GM21786 (cell line): ENCODE data around the gene HNRNPCL4.
"Not testable (repeated sequence)": the region's sequence is repeated elsewhere in the genome, so short reads cannot be mapped to it uniquely, and the experiment has no call there.

Source experiments
- ATAC-seq: cut with Tn5 transposase; IDR thresholded peaks from one replicate; pipeline ENCODE4 v1.9.1; 2021; ENCODE audit not compliant: unreplicated experiment

HNRNPCL4 gene

DNA sequence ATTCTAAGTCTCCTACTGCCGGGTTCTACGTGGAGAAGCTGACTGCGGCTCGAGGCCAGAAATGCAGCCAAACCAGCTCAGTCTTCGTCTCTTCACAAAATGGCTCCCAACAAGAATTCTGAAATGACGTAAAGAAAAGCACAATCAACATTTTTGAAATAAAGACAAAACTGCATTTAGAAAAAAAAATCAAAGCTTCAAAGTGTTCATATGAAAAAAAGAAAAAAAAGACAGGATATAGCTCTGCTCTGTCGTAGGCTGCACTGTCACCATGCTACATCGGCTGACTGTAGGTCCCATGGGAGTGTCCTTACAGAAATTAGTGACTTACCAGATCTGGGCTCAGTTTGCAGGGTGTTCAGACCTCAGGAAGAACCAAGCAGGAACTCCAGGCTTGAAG is at the start of gene HNRNPCL4:
HNRNPCL4 (minus strand) TSS at position 101 of the 400 bp plus-strand sequence. CDS start 164 bp downstream, outside the sequence.
- ATAC-seq, result not testable (repeated sequence)

DNA sequence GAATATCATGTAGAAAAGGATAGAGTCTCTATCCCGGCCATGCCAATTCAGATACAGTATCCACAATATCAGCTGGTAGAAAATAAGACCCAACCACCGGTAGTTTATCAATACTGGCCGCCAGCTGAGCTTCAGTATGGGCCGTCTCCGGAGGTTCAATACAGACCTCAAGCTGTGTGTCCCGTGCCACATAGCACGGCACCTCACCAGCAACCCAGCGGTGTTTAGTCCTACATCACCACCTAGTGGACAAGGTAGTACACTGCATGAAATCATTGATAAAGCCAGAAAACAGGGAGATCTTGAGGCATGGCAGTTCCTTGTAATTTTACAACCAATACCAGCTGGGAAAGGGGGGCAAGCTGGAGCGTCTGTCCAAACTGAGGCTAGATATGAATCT is 43.3 kb upstream of the HNRNPCL4 start:
- ATAC-seq, result not testable (repeated sequence)

- ATAC-seq, result not testable (repeated sequence)
Measured at GRCh38 chr1:13201309-13201708, 35.9 kb upstream of the HNRNPCL4 start, which contains the start of gene PRAMEF13. TSS of gene PRAMEF13 (minus strand) at chr1:13201409. CDS start at chr1:13199589, 1,820 bp downstream.

- ATAC-seq, result not testable (repeated sequence)
Measured at GRCh38 chr1:13171548-13171947, 6.1 kb upstream of the HNRNPCL4 start, which contains the start of gene PRAMEF9. TSS of gene PRAMEF9 (plus strand) at chr1:13171848. CDS start at chr1:13175281, 3,433 bp downstream.

DNA sequence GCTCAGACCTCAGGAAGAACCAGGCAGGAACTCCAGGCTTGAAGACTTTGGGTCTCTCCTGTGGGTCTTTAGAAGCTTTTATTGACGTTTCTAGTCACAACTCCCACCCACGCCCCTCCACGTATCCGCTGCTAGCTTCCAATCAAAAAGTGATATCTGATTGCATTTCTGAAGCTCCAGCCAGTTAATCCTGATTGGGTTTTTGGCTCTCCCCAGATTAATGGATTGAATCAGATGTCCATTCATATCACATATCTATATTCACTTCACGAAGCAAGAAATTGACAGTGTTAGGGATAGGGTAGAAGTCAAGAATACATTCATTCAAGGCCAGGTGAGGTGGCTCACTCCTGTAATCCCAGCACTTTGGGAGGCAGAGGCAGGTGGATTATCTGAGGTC is 9.5 kb downstream of the HNRNPCL4 start, which contains the start of gene PRAMEF26:
PRAMEF26 (minus strand) TSS at position 101 of the 400 bp plus-strand sequence. CDS start 2,914 bp downstream, outside the sequence.
- not testable (repeated sequence) for ATAC-seq

DNA sequence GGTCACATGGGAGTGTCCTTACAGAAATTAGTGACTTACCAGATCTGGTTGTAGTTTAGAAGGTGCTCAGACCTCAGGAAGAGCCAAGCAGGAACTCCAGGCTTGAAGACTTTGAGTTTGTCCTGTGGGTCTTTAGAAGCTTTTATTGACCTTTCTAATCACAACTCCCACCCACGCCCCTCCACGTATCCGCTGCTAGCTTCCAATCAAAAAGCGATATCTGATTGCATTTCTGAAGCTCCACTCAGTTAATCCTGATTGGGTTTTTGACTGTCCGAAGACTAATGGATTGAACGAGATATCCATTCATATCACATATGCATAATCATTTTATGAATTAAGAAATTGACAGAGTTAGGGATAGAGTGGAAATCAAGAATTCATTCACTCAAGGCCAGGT is 48.7 kb downstream of the HNRNPCL4 start, which contains the start of gene HNRNPCL2:
HNRNPCL2 (minus strand) TSS at position 101 of the 400 bp plus-strand sequence. CDS start 454 bp downstream, outside the sequence.
- not testable (repeated sequence) for ATAC-seq
